ENCODE measurements around the gene SAE1.
A peak's percentile ranks its signal among the peaks of the same experiment; 100 is the strongest.
"Not testable (repeated sequence)": the region's sequence is repeated elsewhere in the genome, so short reads cannot be mapped to it uniquely, and the experiment has no call there.

SAE1 gene

DNA sequence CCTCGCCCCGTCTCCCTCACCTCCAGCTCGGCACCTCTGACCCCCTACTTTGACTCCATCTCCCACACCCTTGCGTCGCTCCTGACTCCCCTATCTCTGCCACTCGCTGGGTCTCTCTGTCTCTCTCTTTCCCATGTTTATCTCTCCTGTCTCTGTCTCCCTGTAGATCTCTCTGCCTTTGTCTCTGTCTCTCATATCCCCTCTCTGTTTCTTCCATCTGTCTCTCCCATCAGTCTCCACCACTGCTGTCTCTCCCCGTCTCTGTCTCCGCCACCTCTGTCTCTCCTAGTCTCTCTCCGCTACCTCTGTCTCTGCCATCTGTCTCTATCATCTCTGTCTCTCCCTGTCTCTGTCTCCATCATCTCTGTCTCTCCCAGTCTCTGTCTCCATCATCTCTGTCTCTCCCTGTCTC is 112.7 kb downstream of the SAE1 start:
- Histone ChIP-seq H3K36me3 (ENCODE audit: insufficient read depth, low read length) (no peaks in the 10 kb centered on the region), H3K9ac (ENCODE audit: low read depth, low read length) (no peak overlapping the region), H4K20me1 (ENCODE audit: insufficient read depth, low read length) (no peaks in the 10 kb centered on the region; the same call in 1 of the 2 replicates), H2AFZ (ENCODE audit: low read depth, low read length) (no peak overlapping the region), H3K4me3 (ENCODE audit: low read depth in 1 of 2, low read length in 2 of 2) (no peak overlapping the region), H3K27ac (ENCODE audit: low read length) (peak overlapping the region; percentile 74), H3K79me2 (ENCODE audit: insufficient read depth, low read length) (no peaks in the 10 kb centered on the region), H3K9me3 (ENCODE audit: insufficient read depth, low read length, severe bottlenecking) (no peaks in the 10 kb centered on the region), H3K4me2 (ENCODE audit: insufficient read depth, low read length) (peak overlapping the region; percentile 56; the same call in 1 of the 2 replicates), H3K27me3 (ENCODE audit: insufficient read depth, low read length, poor library complexity) (no peaks in the 10 kb centered on the region), H3K4me1 (ENCODE audit: insufficient read depth, low read length) (peaks cover 30% of the 10 kb centered on the region)
- no peak for ATAC-seq (ENCODE audit: insufficient read depth, low read depth)
- TF ChIP-seq, protein P1, sequence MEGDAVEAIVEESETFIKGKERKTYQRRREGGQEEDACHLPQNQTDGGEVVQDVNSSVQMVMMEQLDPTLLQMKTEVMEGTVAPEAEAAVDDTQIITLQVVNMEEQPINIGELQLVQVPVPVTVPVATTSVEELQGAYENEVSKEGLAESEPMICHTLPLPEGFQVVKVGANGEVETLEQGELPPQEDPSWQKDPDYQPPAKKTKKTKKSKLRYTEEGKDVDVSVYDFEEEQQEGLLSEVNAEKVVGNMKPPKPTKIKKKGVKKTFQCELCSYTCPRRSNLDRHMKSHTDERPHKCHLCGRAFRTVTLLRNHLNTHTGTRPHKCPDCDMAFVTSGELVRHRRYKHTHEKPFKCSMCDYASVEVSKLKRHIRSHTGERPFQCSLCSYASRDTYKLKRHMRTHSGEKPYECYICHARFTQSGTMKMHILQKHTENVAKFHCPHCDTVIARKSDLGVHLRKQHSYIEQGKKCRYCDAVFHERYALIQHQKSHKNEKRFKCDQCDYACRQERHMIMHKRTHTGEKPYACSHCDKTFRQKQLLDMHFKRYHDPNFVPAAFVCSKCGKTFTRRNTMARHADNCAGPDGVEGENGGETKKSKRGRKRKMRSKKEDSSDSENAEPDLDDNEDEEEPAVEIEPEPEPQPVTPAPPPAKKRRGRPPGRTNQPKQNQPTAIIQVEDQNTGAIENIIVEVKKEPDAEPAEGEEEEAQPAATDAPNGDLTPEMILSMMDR (IDR thresholded peaks at IDR 0.05; ENCODE audit: borderline replicate concordance, extremely low read depth, low read length, poor library complexity, severe bottlenecking): no peak
- no peak for TF ChIP-seq EZH2 (IDR thresholded peaks at IDR 0.05; ENCODE audit: borderline replicate concordance, low read depth, low read length, severe bottlenecking)
- DNase-seq: no peak

DNA sequence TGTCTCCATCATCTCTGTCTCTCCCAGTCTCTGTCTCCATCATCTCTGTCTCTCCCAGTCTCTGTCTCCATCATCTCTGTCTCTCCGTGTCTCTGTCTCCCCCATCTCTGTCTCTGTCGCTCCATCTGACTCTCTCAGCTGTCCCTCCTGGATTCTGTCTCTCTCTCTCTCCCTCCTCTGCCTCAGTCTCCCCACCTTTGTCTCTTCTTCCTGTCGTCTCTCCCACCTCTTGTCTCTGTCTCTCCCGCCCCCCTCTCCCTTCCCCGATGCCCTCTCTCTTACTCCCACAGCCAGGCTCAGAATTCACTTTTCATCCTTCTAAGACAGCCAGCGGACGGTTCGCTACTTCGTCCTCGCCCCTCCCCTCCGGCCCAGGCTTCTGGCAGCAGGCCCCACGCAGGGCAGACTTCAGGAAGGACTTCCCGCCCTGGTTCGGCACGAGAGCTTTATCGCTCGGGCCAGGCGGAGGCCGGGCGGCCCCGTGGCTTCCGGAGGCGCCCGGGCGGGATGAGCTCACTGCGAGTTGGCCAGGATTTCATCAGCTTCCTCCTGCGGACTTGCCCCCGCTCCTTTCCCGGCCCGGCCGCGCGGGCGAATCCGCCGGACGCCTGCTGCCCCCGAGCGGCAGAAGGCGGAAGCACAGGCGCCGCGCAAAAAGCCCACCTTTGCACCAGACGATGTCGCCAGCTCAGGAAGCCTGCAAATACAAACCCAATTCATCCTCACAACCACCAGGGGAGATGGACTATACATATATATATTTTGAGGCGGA is 113.3 kb downstream of the SAE1 start:
- TF ChIP-seq, protein P1 (IDR thresholded peaks at IDR 0.05; ENCODE audit: borderline replicate concordance, extremely low read depth, low read length, poor library complexity, severe bottlenecking): peak; percentile 92
- no peak for TF ChIP-seq EZH2 (IDR thresholded peaks at IDR 0.05; ENCODE audit: borderline replicate concordance, low read depth, low read length, severe bottlenecking)
- Histone ChIP-seq H3K4me3 (ENCODE audit: low read depth in 1 of 2, low read length in 2 of 2) (peak overlapping the region in 1 of 2 experiments; percentile 40; a peak in 2 of 4 replicates), H3K9me3 (ENCODE audit: insufficient read depth, low read length, severe bottlenecking) (no peaks in the 10 kb centered on the region), H2AFZ (ENCODE audit: low read depth, low read length) (peak overlapping the region; percentile 55), H3K4me2 (ENCODE audit: insufficient read depth, low read length) (peak overlapping the region; percentile 56), H3K4me1 (ENCODE audit: insufficient read depth, low read length) (peaks cover 30% of the 10 kb centered on the region), H3K27ac (ENCODE audit: low read length) (peak overlapping the region; percentile 74), H3K36me3 (ENCODE audit: insufficient read depth, low read length) (no peaks in the 10 kb centered on the region), H4K20me1 (ENCODE audit: insufficient read depth, low read length) (no peaks in the 10 kb centered on the region; the same call in 1 of the 2 replicates), H3K9ac (ENCODE audit: low read depth, low read length) (peak overlapping the region; percentile 40), H3K79me2 (ENCODE audit: insufficient read depth, low read length) (no peaks in the 10 kb centered on the region), H3K27me3 (ENCODE audit: insufficient read depth, low read length, poor library complexity) (no peaks in the 10 kb centered on the region)
- DNase-seq (peak; percentile 94), ATAC-seq (ENCODE audit: insufficient read depth, low read depth) (peak; percentile 92)

DNA sequence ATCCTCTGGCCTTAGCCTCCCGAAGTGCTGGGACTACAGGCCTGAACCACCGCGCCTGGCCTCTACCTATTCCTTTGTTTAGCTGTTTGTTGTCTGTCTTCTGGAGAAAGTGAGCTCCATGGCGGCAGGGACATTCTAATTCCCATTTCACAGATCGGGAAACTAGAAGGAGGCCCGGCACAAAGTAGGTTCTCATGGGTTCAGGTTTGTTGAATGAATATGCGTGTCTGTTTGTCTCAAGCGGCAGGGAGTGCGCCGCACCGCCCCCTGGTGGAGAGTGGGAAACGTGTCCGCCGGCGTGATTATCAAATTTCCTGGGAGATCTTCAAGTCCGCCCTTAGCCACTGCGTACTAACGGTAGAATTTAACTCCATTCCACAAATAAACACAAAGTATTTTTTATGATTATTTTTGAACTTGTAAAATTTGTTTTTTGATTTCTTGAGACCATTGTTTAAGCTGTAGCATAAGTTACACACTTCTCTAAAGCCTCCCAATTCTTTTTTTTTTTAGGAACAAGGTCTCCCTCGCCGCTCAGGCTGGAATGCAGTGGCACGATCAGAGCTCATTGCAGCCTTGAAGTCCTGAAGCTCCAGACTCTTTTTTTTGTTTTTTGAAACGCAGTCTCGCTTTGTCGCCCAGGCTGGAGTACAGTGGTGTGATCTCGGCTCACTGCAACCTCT is 116.8 kb downstream of the SAE1 start:
- Histone ChIP-seq H3K36me3 (ENCODE audit: insufficient read depth, low read length) (no peaks in the 10 kb centered on the region), H4K20me1 (ENCODE audit: insufficient read depth, low read length) (no peaks in the 10 kb centered on the region), H3K27ac (ENCODE audit: low read length) (no peak overlapping the region), H3K4me3 (ENCODE audit: low read depth in 1 of 2, low read length in 2 of 2) (no peak overlapping the region), H3K4me2 (ENCODE audit: insufficient read depth, low read length) (no peak overlapping the region), H3K79me2 (ENCODE audit: insufficient read depth, low read length) (no peaks in the 10 kb centered on the region), H3K9ac (ENCODE audit: low read depth, low read length) (no peak overlapping the region), H3K27me3 (ENCODE audit: insufficient read depth, low read length, poor library complexity) (no peaks in the 10 kb centered on the region), H2AFZ (ENCODE audit: low read depth, low read length) (no peak overlapping the region), H3K9me3 (ENCODE audit: insufficient read depth, low read length, severe bottlenecking) (no peaks in the 10 kb centered on the region), H3K4me1 (ENCODE audit: insufficient read depth, low read length) (peaks cover 15% of the 10 kb centered on the region)
- DNase-seq (peak; percentile 78), ATAC-seq (ENCODE audit: insufficient read depth, low read depth) (no peak)
- TF ChIP-seq, protein P1 (IDR thresholded peaks at IDR 0.05; ENCODE audit: borderline replicate concordance, extremely low read depth, low read length, poor library complexity, severe bottlenecking): peak; percentile 93
- TF ChIP-seq EZH2 (IDR thresholded peaks at IDR 0.05; ENCODE audit: borderline replicate concordance, low read depth, low read length, severe bottlenecking): no peak

DNA sequence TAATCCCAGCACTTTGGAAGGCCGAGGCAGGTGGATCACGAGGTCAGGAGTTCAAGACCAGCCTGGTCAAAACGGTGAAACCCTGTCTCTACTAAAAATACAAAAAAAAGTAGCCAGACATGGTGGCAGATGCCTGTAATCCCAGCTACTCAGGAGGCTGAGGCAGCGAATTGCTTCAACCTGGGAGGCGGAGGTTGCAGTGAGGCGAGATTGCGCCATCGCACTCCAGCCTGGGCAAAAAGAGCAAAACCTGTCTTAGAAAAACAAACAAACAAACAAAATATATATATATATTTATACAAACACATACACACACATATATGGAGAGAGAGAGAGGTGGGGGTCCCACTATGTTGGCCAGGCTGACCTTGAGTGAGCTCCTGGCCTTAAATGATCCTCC is 122.4 kb downstream of the SAE1 start:
- ATAC-seq (ENCODE audit: insufficient read depth, low read depth); H3K9ac ChIP-seq (ENCODE audit: low read depth, low read length); H2AFZ ChIP-seq (ENCODE audit: low read depth, low read length): not testable (repeated sequence)

More for the DNA sequence above, 122.4 kb downstream of the SAE1 start:
- not testable (repeated sequence) for H3K36me3 ChIP-seq (ENCODE audit: insufficient read depth, low read length); H3K4me3 ChIP-seq (ENCODE audit: low read depth in 1 of 2, low read length in 2 of 2); H3K9me3 ChIP-seq (ENCODE audit: insufficient read depth, low read length, severe bottlenecking); H3K27ac ChIP-seq (ENCODE audit: low read length); H3K27me3 ChIP-seq (ENCODE audit: insufficient read depth, low read length, poor library complexity); H3K4me2 ChIP-seq (ENCODE audit: insufficient read depth, low read length); DNase-seq; H4K20me1 ChIP-seq (ENCODE audit: insufficient read depth, low read length); H3K79me2 ChIP-seq (ENCODE audit: insufficient read depth, low read length)
- peaks cover 14% of the 10 kb centered on the region for H3K4me1 ChIP-seq (ENCODE audit: insufficient read depth, low read length)

Measured in DND-41 (cell line).